Calu3 (cell line): Measurements from ENCODE around the gene RFNG. TPM values are rescaled to one million over a fixed set of nuclear protein-coding genes. Genes with fewer than 3 reads are reported as not detected.

ENCODE experiments used
- BruUV-seq: library from RNA; stranded (reverse); fragments of 400-500 nt; replicated peaks from 2 replicates; lab custom pipeline; 2021; lab: Mats Ljungman, UMichigan
- CTCF ChIA-PET: fragments of 300-600 bp; sonication (Branson Sonifier 250); formaldehyde crosslinking; loops from one replicate; lab custom pipeline; 2022; ENCODE audit warnings: antibody characterized with exemption; lab: Charles Lee
- DNase-seq: peaks from one replicate; pipeline ENCODE4 v3.0.0; 2022
- H3K27ac Mint-ChIP-seq: one replicate; pipeline ENCODE4 v1.8.0; 2022; ENCODE audit warnings: mixed read lengths; ENCODE audit not compliant: unreplicated experiment
- H3K27me3 Mint-ChIP-seq: one replicate; pipeline ENCODE4 v1.8.0; 2022; ENCODE audit warnings: mixed read lengths; ENCODE audit not compliant: unreplicated experiment
- H3K36me3 Mint-ChIP-seq: one replicate; pipeline ENCODE4 v1.8.0; 2022; ENCODE audit warnings: mild to moderate bottlenecking, moderate library complexity, mixed read lengths; ENCODE audit not compliant: insufficient read depth, unreplicated experiment
- H3K4me1 Mint-ChIP-seq: one replicate; pipeline ENCODE4 v1.8.0; 2022; ENCODE audit warnings: mild to moderate bottlenecking, low read depth, mixed read lengths; ENCODE audit not compliant: unreplicated experiment
- H3K4me3 Mint-ChIP-seq: one replicate; pipeline ENCODE4 v1.8.0; 2022; ENCODE audit warnings: mild to moderate bottlenecking, low read depth, moderate library complexity, mixed read lengths; ENCODE audit not compliant: unreplicated experiment
- H3K9me3 Mint-ChIP-seq: one replicate; pipeline ENCODE4 v1.8.0; 2022; ENCODE audit warnings: low read depth, mixed read lengths; ENCODE audit not compliant: unreplicated experiment
- intact Hi-C: fragments of 100-400 bp; cut with micrococcal nuclease; formaldehyde crosslinking; loops from one replicate; pipeline ENCODE4 v1.10.0; 2022; ENCODE audit not compliant: unreplicated experiment
- total RNA-seq: library from RNA; stranded (reverse); gene quantifications from 2 replicates; pipeline ENCODE4 v1.2.3, GENCODE V29; 2022
- TF ChIP-seq, protein P1 (sequence below): fragments of 200-600 bp; IDR thresholded peaks from one replicate; pipeline ENCODE4 v1.8.0; 2022; ENCODE audit warnings: antibody characterized with exemption; ENCODE audit not compliant: unreplicated experiment

Gene RFNG
- total RNA-seq, 1 experiment from 2014 or later: 33.5 TPM

DNA sequence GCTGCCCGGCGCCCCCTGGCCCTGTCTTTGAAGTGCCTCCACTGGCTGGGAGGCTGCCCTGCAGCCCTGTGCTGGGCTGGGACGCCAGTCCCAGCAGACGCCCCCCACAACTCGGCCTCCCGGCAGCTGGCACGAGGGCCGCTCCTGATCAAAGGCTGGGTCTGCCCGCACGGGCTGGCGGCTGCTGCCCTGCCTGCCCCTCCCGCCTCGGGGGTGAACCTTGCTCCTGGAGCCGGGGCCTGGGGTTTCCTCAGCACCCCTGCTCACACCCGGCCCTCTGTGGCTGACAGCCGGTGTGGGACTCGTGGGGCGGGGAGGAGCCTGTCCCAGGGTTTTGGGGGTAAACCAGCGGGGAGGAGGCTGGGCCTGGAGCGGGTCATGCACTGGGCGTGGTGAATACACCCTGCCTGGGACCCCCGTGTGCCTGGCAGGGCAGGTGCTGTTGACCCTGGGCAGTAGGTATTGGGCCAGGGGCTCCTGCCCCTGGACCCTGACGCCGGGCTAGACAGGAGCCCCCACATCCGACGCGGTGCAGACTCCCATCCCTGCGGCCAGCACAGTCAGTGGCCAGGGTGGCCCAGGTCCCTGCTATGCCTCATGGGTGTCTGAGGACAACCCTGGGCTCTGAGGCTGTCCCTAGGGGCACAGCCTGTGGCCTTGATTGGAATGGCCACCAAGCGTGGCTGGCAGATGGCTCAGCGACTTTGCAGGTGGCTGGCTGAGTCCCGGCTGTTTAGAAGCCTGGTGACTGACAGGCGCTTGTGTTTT, 50.6 kb downstream of the RFNG start:
- no peaks in the 10 kb centered on the region for H3K4me1 Mint-ChIP-seq
- intact Hi-C loops: no loop called here
- H3K9me3 Mint-ChIP-seq: no peaks in the 10 kb centered on the region
- H3K27me3 Mint-ChIP-seq: no peaks in the 10 kb centered on the region
- TF ChIP-seq, protein P1, sequence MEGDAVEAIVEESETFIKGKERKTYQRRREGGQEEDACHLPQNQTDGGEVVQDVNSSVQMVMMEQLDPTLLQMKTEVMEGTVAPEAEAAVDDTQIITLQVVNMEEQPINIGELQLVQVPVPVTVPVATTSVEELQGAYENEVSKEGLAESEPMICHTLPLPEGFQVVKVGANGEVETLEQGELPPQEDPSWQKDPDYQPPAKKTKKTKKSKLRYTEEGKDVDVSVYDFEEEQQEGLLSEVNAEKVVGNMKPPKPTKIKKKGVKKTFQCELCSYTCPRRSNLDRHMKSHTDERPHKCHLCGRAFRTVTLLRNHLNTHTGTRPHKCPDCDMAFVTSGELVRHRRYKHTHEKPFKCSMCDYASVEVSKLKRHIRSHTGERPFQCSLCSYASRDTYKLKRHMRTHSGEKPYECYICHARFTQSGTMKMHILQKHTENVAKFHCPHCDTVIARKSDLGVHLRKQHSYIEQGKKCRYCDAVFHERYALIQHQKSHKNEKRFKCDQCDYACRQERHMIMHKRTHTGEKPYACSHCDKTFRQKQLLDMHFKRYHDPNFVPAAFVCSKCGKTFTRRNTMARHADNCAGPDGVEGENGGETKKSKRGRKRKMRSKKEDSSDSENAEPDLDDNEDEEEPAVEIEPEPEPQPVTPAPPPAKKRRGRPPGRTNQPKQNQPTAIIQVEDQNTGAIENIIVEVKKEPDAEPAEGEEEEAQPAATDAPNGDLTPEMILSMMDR: no peak
- no peak overlapping the region for H3K27ac Mint-ChIP-seq
- BruUV-seq: no TSS peak
- H3K36me3 Mint-ChIP-seq: peaks cover 20% of the 10 kb centered on the region
- no peak overlapping the region for H3K4me3 Mint-ChIP-seq
- DNase-seq: no peak
- CTCF ChIA-PET: interaction anchor here (1.2 kb wide), 1 partner anchor 10 kb away, joined by 5 read pairs; no protein-coding TSS in a partner anchor

DNA sequence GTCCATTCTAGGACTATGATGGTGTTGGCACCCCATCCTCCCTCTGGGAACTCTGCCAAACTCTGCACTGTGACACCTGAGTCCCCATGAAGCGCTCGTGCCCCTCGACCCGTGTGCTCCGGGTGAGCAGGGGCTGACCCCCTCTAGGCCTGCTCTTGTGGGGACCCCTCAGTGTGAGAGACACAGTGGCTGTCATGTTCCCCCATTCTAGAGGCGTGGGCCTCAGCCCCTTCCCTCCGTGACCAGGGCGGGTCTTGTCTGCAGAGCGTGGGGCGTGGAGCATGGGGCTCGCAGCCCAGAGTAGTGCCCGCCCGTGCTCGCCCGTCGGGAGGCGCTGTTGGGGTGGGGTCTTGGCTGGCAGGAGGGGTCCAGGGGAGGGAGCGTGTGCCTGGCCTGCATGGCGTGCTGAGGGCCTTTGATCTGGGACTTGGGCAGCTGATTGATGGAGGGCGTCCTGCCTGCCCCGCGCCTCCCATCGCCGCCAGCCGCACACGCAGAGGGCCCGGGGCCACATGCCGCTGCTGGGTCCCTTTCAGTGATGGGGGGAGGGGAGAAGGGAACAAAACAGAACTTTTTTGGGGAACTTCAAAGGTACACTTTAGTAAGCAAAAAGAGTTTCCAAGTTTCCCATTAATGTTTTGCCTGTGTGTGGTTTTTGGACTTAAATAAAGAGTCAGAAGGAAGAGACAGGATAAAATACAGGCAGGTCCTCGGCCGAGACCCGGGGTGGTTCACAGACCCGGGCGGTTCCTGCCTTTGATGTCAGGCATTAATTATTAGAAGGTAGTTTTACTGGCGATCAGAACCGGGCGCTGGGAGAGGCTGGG, 51.4 kb downstream of the RFNG start:
- H3K27me3 Mint-ChIP-seq: no peaks in the 10 kb centered on the region
- no peaks in the 10 kb centered on the region for H3K9me3 Mint-ChIP-seq
- TF ChIP-seq, protein P1: no peak
- no peak for DNase-seq
- peaks cover 25% of the 10 kb centered on the region for H3K36me3 Mint-ChIP-seq
- no peaks in the 10 kb centered on the region for H3K4me1 Mint-ChIP-seq
- H3K27ac Mint-ChIP-seq: no peak overlapping the region
- H3K4me3 Mint-ChIP-seq: no peak overlapping the region
- intact Hi-C loops: no loop called here
- CTCF ChIA-PET: no interaction called here
- no TSS peak for BruUV-seq

DNA sequence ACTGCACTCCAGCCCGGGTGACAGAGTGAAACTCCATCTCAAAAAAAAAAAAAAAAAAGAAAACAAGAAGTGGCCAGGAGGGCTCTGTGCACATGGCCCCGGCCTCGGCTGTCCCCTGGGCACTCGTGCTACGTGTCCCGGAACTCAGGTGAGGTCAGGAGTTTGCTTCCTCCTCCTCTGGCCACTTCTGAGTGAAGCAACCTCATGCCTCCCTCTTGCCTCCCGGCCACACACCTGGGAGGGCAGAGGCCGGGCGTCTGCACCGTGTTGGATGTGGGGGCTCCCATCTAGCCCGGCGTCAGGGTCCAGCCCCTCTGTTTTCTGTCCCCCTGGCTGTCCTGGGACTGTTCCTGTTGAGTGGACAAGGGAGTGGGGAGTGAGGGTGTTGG, 52.0 kb downstream of the RFNG start:
- H3K27ac Mint-ChIP-seq: no peak overlapping the region
- BruUV-seq: no TSS peak
- no peaks in the 10 kb centered on the region for H3K9me3 Mint-ChIP-seq
- intact Hi-C loops: no loop called here
- H3K27me3 Mint-ChIP-seq: no peaks in the 10 kb centered on the region
- TF ChIP-seq, protein P1: no peak
- DNase-seq: no peak
- CTCF ChIA-PET: no interaction called here
- H3K36me3 Mint-ChIP-seq: peaks cover 25% of the 10 kb centered on the region
- no peak overlapping the region for H3K4me3 Mint-ChIP-seq
- no peaks in the 10 kb centered on the region for H3K4me1 Mint-ChIP-seq

DNA sequence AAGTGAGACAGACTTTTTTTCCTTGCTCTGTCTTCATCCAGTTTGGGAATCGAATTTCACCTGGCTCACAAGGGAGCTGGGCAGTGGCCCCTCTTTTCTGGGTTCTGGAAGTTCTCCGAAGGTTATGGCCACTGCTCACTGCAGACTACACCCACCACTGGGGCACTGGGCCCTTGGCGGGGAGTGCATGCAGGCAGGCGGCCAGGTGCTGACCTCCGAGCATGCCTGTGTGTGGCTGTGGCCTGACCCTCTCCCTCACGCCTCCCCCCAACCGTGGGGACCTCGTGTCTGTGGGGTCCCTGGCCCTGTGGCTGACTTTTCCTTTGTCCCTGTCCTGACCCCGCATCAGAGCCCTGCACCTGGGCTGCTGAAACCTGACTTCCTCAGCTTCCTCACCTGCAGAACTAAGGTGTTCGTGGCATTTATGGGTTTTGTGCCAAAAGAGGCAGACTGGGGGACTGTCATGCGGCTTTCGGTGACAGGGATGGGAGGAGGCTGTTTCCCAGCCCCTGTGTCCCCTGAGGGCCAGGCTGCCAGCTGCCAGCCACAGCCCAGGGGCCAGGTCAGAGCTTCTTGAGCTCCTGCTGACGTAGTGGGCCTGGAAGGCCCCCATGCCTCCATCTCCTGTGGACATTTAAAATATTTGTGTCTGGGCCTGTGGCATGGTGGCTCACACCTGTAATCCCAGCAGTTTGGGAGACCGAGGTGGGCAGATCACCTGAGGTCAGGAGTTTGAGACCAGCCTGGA, 52.7 kb downstream of the RFNG start:
- Mint-ChIP-seq H3K9me3 (no peaks in the 10 kb centered on the region), H3K4me1 (no peaks in the 10 kb centered on the region), H3K27ac (no peak overlapping the region), H3K27me3 (no peaks in the 10 kb centered on the region), H3K4me3 (no peak overlapping the region), H3K36me3 (peaks cover 24% of the 10 kb centered on the region)
- CTCF ChIA-PET: no interaction called here
- no TSS peak for BruUV-seq
- TF ChIP-seq, protein P1: no peak
- DNase-seq: no peak
- intact Hi-C loops: no loop called here
